HG02798 (cell line): ENCODE measurements around the gene R3HDM2.

Experiments used
- ATAC-seq: cut with Tn5 transposase; IDR thresholded peaks from one replicate; pipeline ENCODE4 v1.9.1; 2021; ENCODE audit warnings: mild to moderate bottlenecking; ENCODE audit not compliant: unreplicated experiment, poor library complexity

Gene R3HDM2

GRCh38 chr12:57223191-57224165, 207.4 kb downstream of the R3HDM2 start:
- ATAC-seq = no peak

- no peak for ATAC-seq
These were observed 208.3 kb downstream of the R3HDM2 start for GRCh38 chr12:57222286-57223190.

GRCh38 chr12:57221169-57221917, 209.5 kb downstream of the R3HDM2 start:
- ATAC-seq = no peak

GRCh38 chr12:57220770-57221168, 210.1 kb downstream of the R3HDM2 start:
- no peak for ATAC-seq

- no peak for ATAC-seq
These were observed 210.7 kb downstream of the R3HDM2 start for GRCh38 chr12:57219993-57220754.

- no peak for ATAC-seq
These were observed 211.4 kb downstream of the R3HDM2 start for GRCh38 chr12:57219205-57219992.

- ATAC-seq = no peak
These were observed 212.6 kb downstream of the R3HDM2 start for GRCh38 chr12:57218030-57218853.

- no peak for ATAC-seq
These were observed 213.6 kb downstream of the R3HDM2 start for GRCh38 chr12:57216921-57217879.

- peak; percentile 21 for ATAC-seq
These were observed 214.6 kb downstream of the R3HDM2 start, which contains the start of gene NXPH4 for GRCh38 chr12:57216014-57216911. NXPH4 (plus strand) TSS chr12:57216794; CDS start chr12:57216970, 176 bp downstream.

- peak; percentile 48 for ATAC-seq
These were observed 215.2 kb downstream of the R3HDM2 start for GRCh38 chr12:57215668-57216013.

- no peak for ATAC-seq
These were observed 215.8 kb downstream of the R3HDM2 start for GRCh38 chr12:57215065-57215464.

GRCh38 chr12:57214398-57214781, 216.5 kb downstream of the R3HDM2 start:
- ATAC-seq = peak; percentile 35

GRCh38 chr12:57213763-57214397, 217.0 kb downstream of the R3HDM2 start:
- no peak for ATAC-seq

- ATAC-seq = peak; percentile 54
These were observed 217.7 kb downstream of the R3HDM2 start for GRCh38 chr12:57213058-57213715.

GRCh38 chr12:57212701-57213057, 218.2 kb downstream of the R3HDM2 start:
- ATAC-seq = no peak
